ENCODE measurements around the gene INPPL1.

- TF ChIP-seq CTCF (IDR thresholded peaks at IDR 0.05; ENCODE audit: low read depth, low read length) = no peak
- TF ChIP-seq POLR2A (IDR thresholded peaks at IDR 0.05; ENCODE audit: extremely low read depth, insufficient read length) = no peak
- TF ChIP-seq MAX (IDR thresholded peaks at IDR 0.05; ENCODE audit: low read depth, low read length) = no peak
Observed at GRCh38 chr11:72236774-72237111, 12.2 kb downstream of the INPPL1 start.

All from NB4 (cell line).